Skeletal muscle tissue (tissue), 4 donors: ENCODE results near the gene RNF43. TPM values are rescaled to one million over a fixed set of nuclear protein-coding genes. Genes with fewer than 3 reads are reported as not detected.

Experiments
- H3K27ac ChIP-seq: one replicate; pipeline ENCODE4 v1.7.0; 2013; ENCODE audit warnings: mild to moderate bottlenecking, low read depth, low read length, inconsistent platforms
- H3K27me3 ChIP-seq, 3 donors: one replicate each; pipeline ENCODE4 v1.7.0; 2013; ENCODE audit warnings: low read length in 3 of 3; ENCODE audit not compliant: control insufficient read depth in 3 of 3, insufficient read depth in 3 of 3
- H3K36me3 ChIP-seq, 3 donors: one replicate each; pipeline ENCODE4 v1.7.0; 2013; ENCODE audit warnings: low read length in 3 of 3; ENCODE audit not compliant: control insufficient read depth in 3 of 3, insufficient read depth in 3 of 3
- H3K4me1 ChIP-seq, 3 donors: one replicate each; pipeline ENCODE4 v1.7.0; 2013; ENCODE audit warnings: low read length in 3 of 3, mild to moderate bottlenecking in 3 of 3; ENCODE audit not compliant: control insufficient read depth in 3 of 3, insufficient read depth in 3 of 3
- H3K4me3 ChIP-seq, 3 donors: one replicate each; pipeline ENCODE4 v1.7.0; 2013; ENCODE audit warnings: low read length in 3 of 3
- H3K9ac ChIP-seq, 3 donors: one replicate each; pipeline ENCODE4 v1.7.0; 2013; ENCODE audit warnings: low read length in 3 of 3, mild to moderate bottlenecking in 3 of 3, moderate library complexity in 2 of 3, low read depth in 1 of 3
- H3K9me3 ChIP-seq, 3 donors: one replicate each; pipeline ENCODE4 v1.7.0; 2013; ENCODE audit warnings: low read length in 3 of 3; ENCODE audit not compliant: control insufficient read depth in 3 of 3
- total RNA-seq: library from RNA; depleted of rRNA; stranded (reverse); fragments of >200 nt; gene quantifications from one replicate; pipeline ENCODE4 v1.2.3, GENCODE V29; 2014
- donor health status: Osteomylitis.

RNF43 gene
- total RNA-seq, 1 donor from 2014 or later: not detected

- no peaks in the 10 kb centered on the region for H3K4me1 ChIP-seq
Observed at GRCh38 chr17:58377093-58377601, 40.2 kb downstream of the RNF43 start.

GRCh38 chr17:58376472-58377000, 40.8 kb downstream of the RNF43 start:
- Histone ChIP-seq H3K27me3 (peaks cover 0 to 4% (median 0%) of the 10 kb centered on the region in 3 donors), H3K9ac (no peak overlapping the region), H3K27ac (no peak overlapping the region), H3K36me3 (no peaks in the 10 kb centered on the region), H3K4me1 (no peaks in the 10 kb centered on the region), H3K9me3 (no peaks in the 10 kb centered on the region), H3K4me3 (no peak overlapping the region)

More at GRCh38 chr17:58377093-58377601, 40.2 kb downstream of the RNF43 start:
- Histone ChIP-seq H3K27ac (no peak overlapping the region), H3K36me3 (no peaks in the 10 kb centered on the region), H3K4me3 (no peak overlapping the region), H3K9ac (no peak overlapping the region), H3K9me3 (no peaks in the 10 kb centered on the region), H3K27me3 (peaks cover 0 to 4% (median 0%) of the 10 kb centered on the region in 3 donors)

- Histone ChIP-seq H3K4me3 (no peak overlapping the region), H3K9ac (no peak overlapping the region), H3K4me1 (no peaks in the 10 kb centered on the region), H3K9me3 (no peaks in the 10 kb centered on the region), H3K27ac (no peak overlapping the region), H3K36me3 (no peaks in the 10 kb centered on the region), H3K27me3 (peaks cover 0 to 4% (median 0%) of the 10 kb centered on the region in 3 donors)
Observed at GRCh38 chr17:58375811-58376210, 41.5 kb downstream of the RNF43 start.

- no peak overlapping the region for H3K9ac ChIP-seq
- H3K4me1 ChIP-seq: no peaks in the 10 kb centered on the region
- no peak overlapping the region for H3K4me3 ChIP-seq
- no peak overlapping the region for H3K27ac ChIP-seq
- H3K27me3 ChIP-seq: peaks cover 0 to 4% (median 0%) of the 10 kb centered on the region in 3 donors
- H3K36me3 ChIP-seq: no peaks in the 10 kb centered on the region
- H3K9me3 ChIP-seq: no peaks in the 10 kb centered on the region
Observed at GRCh38 chr17:58375256-58375655, 42.1 kb downstream of the RNF43 start.

GRCh38 chr17:58373923-58374322, 43.4 kb downstream of the RNF43 start:
- peaks cover 0 to 4% (median 0%) of the 10 kb centered on the region in 3 donors for H3K27me3 ChIP-seq
- H3K9me3 ChIP-seq: no peaks in the 10 kb centered on the region
- no peak overlapping the region for H3K27ac ChIP-seq
- H3K9ac ChIP-seq: no peak overlapping the region
- H3K4me1 ChIP-seq: no peaks in the 10 kb centered on the region
- H3K36me3 ChIP-seq: no peaks in the 10 kb centered on the region
- no peak overlapping the region for H3K4me3 ChIP-seq

- Histone ChIP-seq H3K9me3 (no peaks in the 10 kb centered on the region), H3K27me3 (peaks cover 0 to 4% (median 0%) of the 10 kb centered on the region in 3 donors), H3K9ac (no peak overlapping the region), H3K27ac (no peak overlapping the region), H3K4me3 (no peak overlapping the region), H3K4me1 (no peaks in the 10 kb centered on the region), H3K36me3 (no peaks in the 10 kb centered on the region)
Observed at GRCh38 chr17:58373003-58373402, 44.3 kb downstream of the RNF43 start.

GRCh38 chr17:58371300-58371950, 45.9 kb downstream of the RNF43 start:
- Histone ChIP-seq H3K4me1 (no peaks in the 10 kb centered on the region), H3K9ac (no peak overlapping the region), H3K9me3 (no peaks in the 10 kb centered on the region), H3K4me3 (no peak overlapping the region), H3K36me3 (no peaks in the 10 kb centered on the region), H3K27ac (no peak overlapping the region), H3K27me3 (peaks cover 0 to 4% (median 0%) of the 10 kb centered on the region in 3 donors)

GRCh38 chr17:58370716-58371115, 46.6 kb downstream of the RNF43 start:
- no peak overlapping the region for H3K4me3 ChIP-seq
- no peak overlapping the region for H3K27ac ChIP-seq
- no peaks in the 10 kb centered on the region for H3K36me3 ChIP-seq
- H3K27me3 ChIP-seq: peaks cover 0 to under 1% (median 0%) of the 10 kb centered on the region in 3 donors
- H3K9ac ChIP-seq: no peak overlapping the region
- no peaks in the 10 kb centered on the region for H3K9me3 ChIP-seq
- no peaks in the 10 kb centered on the region for H3K4me1 ChIP-seq

- no peak overlapping the region for H3K4me3 ChIP-seq
- H3K27ac ChIP-seq: no peak overlapping the region
- no peaks in the 10 kb centered on the region for H3K4me1 ChIP-seq
- H3K9ac ChIP-seq: no peak overlapping the region
- H3K9me3 ChIP-seq: no peaks in the 10 kb centered on the region
- no peaks in the 10 kb centered on the region for H3K27me3 ChIP-seq
- H3K36me3 ChIP-seq: no peaks in the 10 kb centered on the region
Observed at GRCh38 chr17:58370309-58370708, 47.0 kb downstream of the RNF43 start.

GRCh38 chr17:58369214-58370031, 47.9 kb downstream of the RNF43 start:
- no peaks in the 10 kb centered on the region for H3K36me3 ChIP-seq
- no peaks in the 10 kb centered on the region for H3K9me3 ChIP-seq
- no peak overlapping the region for H3K9ac ChIP-seq
- no peaks in the 10 kb centered on the region for H3K27me3 ChIP-seq
- H3K4me1 ChIP-seq: no peaks in the 10 kb centered on the region
- H3K4me3 ChIP-seq: no peak overlapping the region
- no peak overlapping the region for H3K27ac ChIP-seq
